Left ventricle myocardium inferior (tissue), 1 donor: Measurements from ENCODE around the gene SCO1. TPM values are rescaled to one million over a fixed set of nuclear protein-coding genes. Genes with fewer than 3 reads are reported as not detected.

Experiments
- DNase-seq: peaks from one replicate; pipeline ENCODE4 v3.0.0-alpha.2; 2020
- H3K27ac ChIP-seq: fragments of 200-600 bp; replicated peaks from 2 replicates; pipeline ENCODE4 v1.8.0; 2021
- H3K27me3 ChIP-seq: fragments of 200-600 bp; 2 replicates; pipeline ENCODE4 v1.8.0; 2021; ENCODE audit warnings: low read depth
- H3K36me3 ChIP-seq: fragments of 200-600 bp; 2 replicates; pipeline ENCODE4 v1.8.0; 2021
- H3K4me1 ChIP-seq: fragments of 200-600 bp; 2 replicates; pipeline ENCODE4 v1.8.0; 2021
- H3K4me3 ChIP-seq: fragments of 200-600 bp; 2 replicates; pipeline ENCODE4 v1.8.0; 2021; ENCODE audit warnings: mild to moderate bottlenecking, moderate library complexity
- H3K9me3 ChIP-seq: fragments of 200-600 bp; replicated peaks from 2 replicates; pipeline ENCODE4 v1.8.0; 2021
- CTCF ChIP-seq: fragments of 200-600 bp; IDR thresholded peaks from 2 replicates; pipeline ENCODE4 v1.8.0; 2021; ENCODE audit warnings: antibody characterized with exemption, mild to moderate bottlenecking, borderline replicate concordance
- intact Hi-C: fragments of 100-400 bp; cut with micrococcal nuclease; formaldehyde crosslinking; loops from one replicate; pipeline ENCODE4 v1.11.0; 2022
- total RNA-seq: library from RNA; stranded (reverse); fragmentation: NEBNext Ultra II Directional; extraction: Animal tissue kit (Norgen Biotek cat#: 25700); gene quantifications from one replicate; pipeline ENCODE4 v1.2.1, GENCODE V29; 2021
- donor health status: DM: no; HTN: yes; CAD: no; lungs with severe emphysema.

SCO1 gene
- total RNA-seq, 1 donor from 2014 or later, result 36.8 TPM

- Histone ChIP-seq H3K4me3 (no peak overlapping the region), H3K36me3 (no peaks in the 10 kb centered on the region), H3K27me3 (no peaks in the 10 kb centered on the region), H3K27ac (no peak overlapping the region), H3K9me3 (no peaks in the 10 kb centered on the region), H3K4me1 (peaks cover 6% of the 10 kb centered on the region)
- TF ChIP-seq CTCF, result no peak
- no peak for DNase-seq
- intact Hi-C loops, result no loop called here
Measured at GRCh38 chr17:10741416-10742135, 44.2 kb upstream of the SCO1 start.

- no peaks in the 10 kb centered on the region for H3K36me3 ChIP-seq
- no peaks in the 10 kb centered on the region for H3K9me3 ChIP-seq
- H3K4me1 ChIP-seq, result peaks cover 6% of the 10 kb centered on the region
- intact Hi-C loops, result no loop called here
- no peak overlapping the region for H3K4me3 ChIP-seq
- no peaks in the 10 kb centered on the region for H3K27me3 ChIP-seq
- TF ChIP-seq CTCF, result no peak
- DNase-seq, result no peak
- H3K27ac ChIP-seq, result no peak overlapping the region
Measured at GRCh38 chr17:10739386-10739785, 42.1 kb upstream of the SCO1 start.

- Histone ChIP-seq H3K27me3 (no peaks in the 10 kb centered on the region), H3K27ac (no peak overlapping the region), H3K4me3 (no peak overlapping the region), H3K36me3 (no peaks in the 10 kb centered on the region), H3K4me1 (peaks cover 6% of the 10 kb centered on the region), H3K9me3 (no peaks in the 10 kb centered on the region)
- no peak for DNase-seq
- no peak for TF ChIP-seq CTCF
- intact Hi-C loops, result no loop called here
Measured at GRCh38 chr17:10738521-10739258, 41.4 kb upstream of the SCO1 start.

- no peak for TF ChIP-seq CTCF
- no peaks in the 10 kb centered on the region for H3K27me3 ChIP-seq
- H3K9me3 ChIP-seq, result no peaks in the 10 kb centered on the region
- intact Hi-C loops, result loop anchor here (2.0 kb wide), 1 partner anchor 107 kb away; no protein-coding TSS in a partner anchor
- no peaks in the 10 kb centered on the region for H3K36me3 ChIP-seq
- peaks cover 6% of the 10 kb centered on the region for H3K4me1 ChIP-seq
- no peak for DNase-seq
- no peak overlapping the region for H3K4me3 ChIP-seq
- no peak overlapping the region for H3K27ac ChIP-seq
Measured at GRCh38 chr17:10737736-10738135, 40.4 kb upstream of the SCO1 start.

- TF ChIP-seq CTCF, result peak; percentile 81
- DNase-seq, result peak; percentile 32
- Histone ChIP-seq H3K27ac (no peak overlapping the region), H3K9me3 (no peaks in the 10 kb centered on the region), H3K27me3 (no peaks in the 10 kb centered on the region), H3K36me3 (no peaks in the 10 kb centered on the region), H3K4me3 (no peak overlapping the region), H3K4me1 (peaks cover 6% of the 10 kb centered on the region)
- intact Hi-C loops, result loop anchor here (2.0 kb wide), 1 partner anchor 108 kb away; no protein-coding TSS in a partner anchor
Measured at GRCh38 chr17:10737168-10737622, 39.9 kb upstream of the SCO1 start.
